ENCODE measurements around the gene SHROOM3.
A peak's percentile ranks its signal among the peaks of the same experiment; 100 is the strongest.

Gene SHROOM3

GRCh38 chr4:76745240-76745639, 310.2 kb downstream of the SHROOM3 start:
- no peak for DNase-seq (ENCODE audit: low spot score)
- in situ Hi-C loops (cut with MboI; ENCODE audit: low sequenced_read_pairs, unreplicated experiment): no loop called here
- TF ChIP-seq, protein P1, sequence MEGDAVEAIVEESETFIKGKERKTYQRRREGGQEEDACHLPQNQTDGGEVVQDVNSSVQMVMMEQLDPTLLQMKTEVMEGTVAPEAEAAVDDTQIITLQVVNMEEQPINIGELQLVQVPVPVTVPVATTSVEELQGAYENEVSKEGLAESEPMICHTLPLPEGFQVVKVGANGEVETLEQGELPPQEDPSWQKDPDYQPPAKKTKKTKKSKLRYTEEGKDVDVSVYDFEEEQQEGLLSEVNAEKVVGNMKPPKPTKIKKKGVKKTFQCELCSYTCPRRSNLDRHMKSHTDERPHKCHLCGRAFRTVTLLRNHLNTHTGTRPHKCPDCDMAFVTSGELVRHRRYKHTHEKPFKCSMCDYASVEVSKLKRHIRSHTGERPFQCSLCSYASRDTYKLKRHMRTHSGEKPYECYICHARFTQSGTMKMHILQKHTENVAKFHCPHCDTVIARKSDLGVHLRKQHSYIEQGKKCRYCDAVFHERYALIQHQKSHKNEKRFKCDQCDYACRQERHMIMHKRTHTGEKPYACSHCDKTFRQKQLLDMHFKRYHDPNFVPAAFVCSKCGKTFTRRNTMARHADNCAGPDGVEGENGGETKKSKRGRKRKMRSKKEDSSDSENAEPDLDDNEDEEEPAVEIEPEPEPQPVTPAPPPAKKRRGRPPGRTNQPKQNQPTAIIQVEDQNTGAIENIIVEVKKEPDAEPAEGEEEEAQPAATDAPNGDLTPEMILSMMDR (IDR thresholded peaks at IDR 0.05; ENCODE audit: borderline replicate concordance, control extremely low read depth, extremely low read depth, insufficient read depth, missing control alignments): no peak

GRCh38 chr4:76747563-76747962, 312.5 kb downstream of the SHROOM3 start:
- DNase-seq (ENCODE audit: low spot score): no peak
- in situ Hi-C loops (cut with MboI; ENCODE audit: low sequenced_read_pairs, unreplicated experiment): no loop called here
- TF ChIP-seq, protein P1 (IDR thresholded peaks at IDR 0.05; ENCODE audit: borderline replicate concordance, control extremely low read depth, extremely low read depth, insufficient read depth, missing control alignments): no peak

DNA sequence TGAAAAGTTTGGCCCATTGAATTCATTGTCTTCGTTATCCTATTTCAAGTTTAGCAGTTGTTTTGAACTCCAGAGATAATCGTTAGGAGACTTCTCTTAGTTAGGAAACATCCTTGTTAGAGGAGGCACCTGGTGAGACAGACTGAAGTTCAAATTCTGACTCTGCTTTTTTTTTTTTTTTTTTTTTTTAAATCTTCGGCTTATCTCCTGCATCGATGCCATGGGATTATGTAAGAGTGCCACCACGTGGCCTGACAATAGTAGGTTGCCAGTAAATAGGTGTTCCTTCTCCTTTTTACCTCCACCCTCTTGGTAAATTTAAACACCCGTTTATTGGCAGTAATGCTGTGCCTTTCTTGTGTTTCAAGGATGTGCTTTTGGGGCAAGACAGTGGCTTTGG, 313.6 kb downstream of the SHROOM3 start:
- TF ChIP-seq, protein P1 (IDR thresholded peaks at IDR 0.05; ENCODE audit: borderline replicate concordance, control extremely low read depth, extremely low read depth, insufficient read depth, missing control alignments): peak; percentile 30
- peak; percentile 51 for DNase-seq (ENCODE audit: low spot score)
- in situ Hi-C loops (cut with MboI; ENCODE audit: low sequenced_read_pairs, unreplicated experiment): no loop called here

DNA sequence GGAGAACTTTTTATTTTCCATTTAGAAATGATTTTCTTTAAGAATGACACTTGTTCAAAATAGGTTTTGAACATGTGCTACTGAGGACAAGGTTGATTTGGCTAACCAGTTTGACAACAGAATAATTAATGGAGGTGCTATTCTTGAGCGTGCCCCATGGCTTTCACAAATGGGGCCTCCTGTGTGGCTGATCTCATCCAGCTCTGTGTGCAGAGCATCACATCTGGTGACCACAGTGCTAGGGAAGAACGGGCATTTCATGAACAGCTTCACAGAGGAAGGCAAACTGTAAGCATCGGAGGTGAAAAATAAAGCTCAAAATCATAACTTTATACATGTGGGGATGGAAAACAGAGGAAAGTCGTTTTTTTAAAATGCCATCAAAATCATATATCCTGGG, 314.3 kb downstream of the SHROOM3 start:
- in situ Hi-C loops (cut with MboI; ENCODE audit: low sequenced_read_pairs, unreplicated experiment): no loop called here
- TF ChIP-seq, protein P1 (IDR thresholded peaks at IDR 0.05; ENCODE audit: borderline replicate concordance, control extremely low read depth, extremely low read depth, insufficient read depth, missing control alignments): no peak
- no peak for DNase-seq (ENCODE audit: low spot score)

DNA sequence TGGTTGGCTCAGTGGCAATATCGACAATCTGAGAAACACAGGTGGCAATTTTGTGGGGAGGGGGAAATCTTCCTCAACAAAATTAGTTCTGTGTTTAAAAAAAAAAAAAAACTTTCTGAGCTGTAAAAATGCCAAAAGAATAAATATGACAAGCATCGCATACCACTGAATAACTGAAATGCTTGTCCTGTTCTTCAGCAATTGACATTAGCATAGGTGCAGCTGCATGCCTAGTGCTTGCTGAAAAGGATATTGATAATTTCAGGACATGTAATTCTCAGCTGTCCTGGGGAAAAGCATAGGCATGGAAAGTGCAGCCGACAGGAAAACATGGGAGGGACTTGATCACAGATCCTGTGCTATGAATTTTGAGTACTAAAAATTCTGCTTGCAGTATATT, 315.7 kb downstream of the SHROOM3 start:
- in situ Hi-C loops (cut with MboI; ENCODE audit: low sequenced_read_pairs, unreplicated experiment): loop anchor here (5.0 kb wide), 1 partner anchor 238 kb away; no protein-coding TSS in a partner anchor
- TF ChIP-seq, protein P1 (IDR thresholded peaks at IDR 0.05; ENCODE audit: borderline replicate concordance, control extremely low read depth, extremely low read depth, insufficient read depth, missing control alignments): no peak
- DNase-seq (ENCODE audit: low spot score): no peak

DNA sequence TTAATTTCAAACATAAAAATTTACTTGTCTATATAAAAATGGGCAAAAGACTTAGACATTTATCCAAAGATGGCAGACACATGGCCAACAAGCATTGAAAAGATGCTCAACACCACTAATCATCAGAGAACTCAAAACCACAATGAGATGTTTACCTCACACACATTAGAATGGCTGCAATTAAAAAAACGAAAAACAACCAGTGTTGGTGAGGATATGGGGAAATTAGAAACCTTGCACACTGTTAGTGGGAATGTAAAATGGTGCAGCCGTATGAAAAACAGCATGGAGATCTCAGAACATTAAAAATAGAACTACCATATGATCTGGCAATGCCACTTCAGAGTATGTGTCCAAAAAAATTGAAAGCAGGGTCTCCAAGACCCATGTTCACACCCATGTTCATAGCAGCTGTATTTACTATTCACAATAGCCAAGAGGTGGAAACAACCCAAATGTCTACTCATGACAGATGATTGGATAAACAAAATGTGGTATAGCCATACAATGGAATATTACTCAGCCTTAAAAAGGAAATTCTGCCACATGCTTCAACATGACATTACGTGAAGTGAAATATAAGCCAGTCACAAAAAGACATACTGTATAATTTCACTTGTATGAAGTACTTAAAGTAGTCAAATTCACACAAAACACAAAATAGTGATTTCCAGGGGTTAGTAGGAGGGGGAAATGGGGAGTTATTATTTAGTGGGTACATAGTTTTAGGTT, 316.7 kb downstream of the SHROOM3 start:
- TF ChIP-seq, protein P1 (IDR thresholded peaks at IDR 0.05; ENCODE audit: borderline replicate concordance, control extremely low read depth, extremely low read depth, insufficient read depth, missing control alignments): no peak
- DNase-seq (ENCODE audit: low spot score): no peak
- in situ Hi-C loops (cut with MboI; ENCODE audit: low sequenced_read_pairs, unreplicated experiment): loop anchor here (5.0 kb wide), 1 partner anchor 239 kb away; no protein-coding TSS in a partner anchor

Data from GM13976 (cell line).